Activated CD8-positive, alpha-beta memory T cell treated with anti-CD3 and anti-CD28 coated beads for 4 hours (primary cell): ENCODE data around the gene NES.
A peak's percentile ranks its signal among the peaks of the same experiment; 100 is the strongest.

Experiments
- DNase-seq, 2 donors: peaks; one replicate each; pipeline ENCODE4 v3.0.0-alpha.2; 2020; ENCODE audit warnings: low read depth in 2 of 2

NES gene, protein sequence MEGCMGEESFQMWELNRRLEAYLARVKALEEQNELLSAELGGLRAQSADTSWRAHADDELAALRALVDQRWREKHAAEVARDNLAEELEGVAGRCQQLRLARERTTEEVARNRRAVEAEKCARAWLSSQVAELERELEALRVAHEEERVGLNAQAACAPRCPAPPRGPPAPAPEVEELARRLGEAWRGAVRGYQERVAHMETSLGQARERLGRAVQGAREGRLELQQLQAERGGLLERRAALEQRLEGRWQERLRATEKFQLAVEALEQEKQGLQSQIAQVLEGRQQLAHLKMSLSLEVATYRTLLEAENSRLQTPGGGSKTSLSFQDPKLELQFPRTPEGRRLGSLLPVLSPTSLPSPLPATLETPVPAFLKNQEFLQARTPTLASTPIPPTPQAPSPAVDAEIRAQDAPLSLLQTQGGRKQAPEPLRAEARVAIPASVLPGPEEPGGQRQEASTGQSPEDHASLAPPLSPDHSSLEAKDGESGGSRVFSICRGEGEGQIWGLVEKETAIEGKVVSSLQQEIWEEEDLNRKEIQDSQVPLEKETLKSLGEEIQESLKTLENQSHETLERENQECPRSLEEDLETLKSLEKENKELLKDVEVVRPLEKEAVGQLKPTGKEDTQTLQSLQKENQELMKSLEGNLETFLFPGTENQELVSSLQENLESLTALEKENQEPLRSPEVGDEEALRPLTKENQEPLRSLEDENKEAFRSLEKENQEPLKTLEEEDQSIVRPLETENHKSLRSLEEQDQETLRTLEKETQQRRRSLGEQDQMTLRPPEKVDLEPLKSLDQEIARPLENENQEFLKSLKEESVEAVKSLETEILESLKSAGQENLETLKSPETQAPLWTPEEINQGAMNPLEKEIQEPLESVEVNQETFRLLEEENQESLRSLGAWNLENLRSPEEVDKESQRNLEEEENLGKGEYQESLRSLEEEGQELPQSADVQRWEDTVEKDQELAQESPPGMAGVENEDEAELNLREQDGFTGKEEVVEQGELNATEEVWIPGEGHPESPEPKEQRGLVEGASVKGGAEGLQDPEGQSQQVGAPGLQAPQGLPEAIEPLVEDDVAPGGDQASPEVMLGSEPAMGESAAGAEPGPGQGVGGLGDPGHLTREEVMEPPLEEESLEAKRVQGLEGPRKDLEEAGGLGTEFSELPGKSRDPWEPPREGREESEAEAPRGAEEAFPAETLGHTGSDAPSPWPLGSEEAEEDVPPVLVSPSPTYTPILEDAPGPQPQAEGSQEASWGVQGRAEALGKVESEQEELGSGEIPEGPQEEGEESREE (N-terminal part only)

DNA sequence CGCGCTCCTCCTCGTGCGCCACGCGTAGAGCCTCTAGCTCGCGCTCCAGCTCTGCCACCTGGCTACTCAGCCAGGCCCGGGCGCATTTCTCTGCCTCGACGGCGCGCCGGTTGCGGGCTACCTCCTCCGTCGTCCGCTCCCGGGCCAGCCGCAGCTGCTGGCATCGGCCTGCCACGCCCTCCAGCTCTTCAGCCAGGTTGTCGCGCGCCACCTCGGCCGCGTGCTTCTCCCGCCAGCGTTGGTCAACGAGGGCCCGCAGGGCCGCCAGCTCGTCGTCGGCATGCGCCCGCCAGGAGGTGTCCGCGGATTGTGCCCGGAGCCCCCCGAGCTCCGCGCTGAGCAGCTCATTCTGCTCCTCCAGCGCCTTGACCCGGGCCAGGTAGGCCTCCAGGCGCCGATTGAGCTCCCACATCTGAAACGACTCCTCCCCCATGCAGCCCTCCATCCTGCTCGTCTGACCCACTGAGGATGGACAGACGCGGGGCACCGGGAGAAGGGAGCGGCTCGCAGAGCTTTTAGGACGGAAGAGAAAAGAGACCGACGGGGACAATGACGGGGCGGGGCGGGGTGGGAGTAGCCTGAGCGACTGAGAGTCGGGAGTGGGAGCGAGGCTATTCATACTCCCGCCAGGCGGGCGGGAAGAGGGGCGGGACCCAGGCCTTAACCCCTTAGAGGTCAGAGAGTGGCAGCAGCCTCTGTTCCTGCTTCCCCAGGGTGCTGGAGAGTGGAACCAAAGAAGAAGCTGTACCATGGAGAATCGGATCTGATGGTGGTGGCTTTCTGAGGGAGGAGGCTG is at the start of gene NES:
NES (minus strand) TSS at position 588 of the 796 bp plus-strand sequence; CDS start at position 445, 143 bp downstream.
- no peak for DNase-seq

DNA sequence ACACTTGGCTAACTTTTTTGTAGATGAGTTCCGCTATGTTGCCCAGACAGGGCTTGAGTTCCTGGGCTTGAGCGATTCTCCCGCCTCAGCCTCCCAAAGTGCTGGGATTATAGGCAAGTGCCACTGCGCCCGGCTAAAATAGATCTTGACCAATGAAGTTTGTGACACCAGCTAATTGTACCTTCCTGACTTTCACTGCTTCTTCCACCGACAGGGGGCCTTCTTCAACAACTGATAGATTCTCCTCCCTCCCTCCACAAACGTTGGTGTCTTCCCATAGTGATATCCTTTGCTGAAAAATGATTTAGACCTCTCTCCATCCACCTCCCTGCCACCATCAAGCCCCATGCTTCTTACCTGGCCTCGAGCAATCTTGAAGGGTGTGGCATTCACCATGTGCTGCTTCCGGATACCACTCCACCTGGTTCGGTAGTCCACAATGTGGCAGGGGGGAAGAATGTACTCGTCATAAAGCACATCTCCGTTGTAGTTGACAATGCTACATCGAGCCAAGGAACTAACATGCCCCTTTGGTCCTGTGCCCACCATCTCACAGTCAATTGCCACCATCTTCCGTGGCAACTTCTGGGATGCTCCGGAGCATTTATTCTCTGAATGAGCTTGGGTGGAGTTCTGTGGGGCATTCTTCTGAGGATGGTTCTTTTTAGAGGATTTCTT is 49.5 kb upstream of the NES start:
- no peak for DNase-seq

DNA sequence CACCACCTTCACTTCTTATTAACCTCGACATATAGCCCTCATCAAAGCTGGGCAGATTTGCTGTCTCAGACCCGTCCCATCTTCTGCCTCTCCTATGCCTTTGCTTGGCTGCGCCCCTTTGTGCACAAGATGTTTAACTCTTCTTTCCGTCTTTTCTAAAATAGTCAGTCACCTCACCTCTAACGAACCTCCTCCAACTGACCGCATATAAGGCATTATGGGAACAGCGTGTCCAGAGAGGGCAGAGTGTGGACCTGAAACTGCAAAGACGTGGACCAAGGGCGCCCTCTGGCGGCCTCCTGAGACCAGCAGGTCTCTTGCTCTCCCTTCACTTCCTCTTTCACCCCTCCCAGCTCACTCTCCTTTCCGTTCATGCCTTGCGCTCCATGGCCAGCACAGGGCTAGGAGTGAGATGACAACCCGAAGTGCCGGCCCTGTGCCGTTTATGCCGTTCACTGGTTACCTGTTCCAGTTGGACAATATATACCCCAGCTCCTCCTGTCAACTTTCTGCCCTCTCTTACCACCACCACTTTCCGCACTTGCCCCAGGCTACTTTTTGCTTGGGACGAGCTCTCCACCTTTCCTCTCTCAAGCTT is 48.6 kb upstream of the NES start:
- peak; percentile 55 to 63 for DNase-seq

DNA sequence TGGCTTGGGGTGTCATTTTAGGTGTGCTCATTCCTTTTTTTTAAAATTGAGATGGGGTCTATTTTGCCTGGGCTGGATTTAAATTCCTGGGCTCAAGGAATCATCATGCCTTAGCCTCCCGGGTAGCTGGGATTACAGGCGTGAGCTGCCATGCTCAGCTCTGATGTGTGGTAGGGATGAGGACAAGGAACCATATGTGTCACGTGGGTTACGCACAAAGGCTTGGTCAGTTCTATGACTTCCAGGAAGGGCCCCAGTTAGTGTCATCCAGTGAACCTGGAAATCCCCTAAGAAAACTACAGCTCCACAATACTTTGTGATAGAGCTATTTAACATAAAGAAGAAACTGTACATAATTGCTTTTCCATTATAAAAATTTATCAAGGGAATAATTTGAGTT is 44.3 kb upstream of the NES start:
- DNase-seq = no peak

DNA sequence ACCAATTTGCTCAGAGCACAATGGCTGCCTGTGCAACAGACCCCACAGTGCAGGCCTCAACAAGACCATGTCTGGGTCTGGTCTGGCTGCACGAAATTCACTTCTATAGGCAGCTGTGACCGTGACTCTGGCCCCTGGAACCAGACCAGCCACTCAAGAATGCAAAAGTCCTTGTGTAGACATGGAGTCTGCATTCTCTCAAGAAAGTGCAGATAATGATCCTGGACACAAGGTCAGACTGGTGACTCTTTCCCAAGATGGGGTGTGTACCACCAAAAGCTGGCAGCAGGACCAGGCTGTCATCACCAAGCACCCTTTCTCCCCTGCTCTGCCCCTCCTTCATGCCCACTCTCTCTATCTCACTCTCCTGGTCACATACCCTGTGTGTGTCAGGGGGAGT is 43.9 kb upstream of the NES start:
- DNase-seq = no peak

DNA sequence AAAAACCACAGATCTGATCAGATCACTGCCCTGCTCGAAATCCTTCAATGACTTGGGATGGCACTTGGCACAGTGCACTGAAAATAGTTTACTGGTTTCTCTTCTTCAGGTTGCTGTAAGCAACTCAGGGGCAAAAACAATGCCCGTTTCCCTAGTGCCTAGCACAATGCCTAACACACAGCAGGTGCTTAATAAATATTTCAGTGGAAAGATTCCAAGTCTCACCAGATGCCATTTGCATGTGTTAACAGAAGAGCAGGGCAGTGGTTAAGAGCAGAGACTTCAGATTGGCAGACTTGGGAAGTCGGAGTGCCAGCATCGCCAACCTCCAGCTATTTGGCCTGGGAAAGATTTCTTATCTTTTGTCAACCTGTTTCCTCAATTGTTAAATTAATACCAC is 40.1 kb upstream of the NES start:
- DNase-seq = no peak

DNA sequence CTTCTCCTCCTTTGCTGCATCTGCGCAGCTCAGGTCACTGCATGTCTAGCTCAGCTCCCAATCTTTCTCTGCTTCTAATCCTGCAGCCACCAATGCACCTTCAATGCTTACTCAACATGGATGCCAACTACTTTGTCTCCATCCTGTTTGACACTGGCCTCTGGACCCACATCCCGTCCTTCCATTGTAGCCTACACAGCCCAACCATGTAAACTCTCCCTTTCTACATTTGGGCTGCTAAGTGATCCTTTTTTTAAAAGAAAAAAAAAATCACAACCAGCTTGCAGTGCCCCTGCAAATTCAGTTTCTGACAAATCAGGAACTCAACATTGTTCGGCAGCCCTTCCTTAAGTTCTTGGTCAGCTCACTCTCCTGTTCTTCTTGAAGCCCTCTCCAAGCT is 37.6 kb upstream of the NES start:
- no peak for DNase-seq

DNA sequence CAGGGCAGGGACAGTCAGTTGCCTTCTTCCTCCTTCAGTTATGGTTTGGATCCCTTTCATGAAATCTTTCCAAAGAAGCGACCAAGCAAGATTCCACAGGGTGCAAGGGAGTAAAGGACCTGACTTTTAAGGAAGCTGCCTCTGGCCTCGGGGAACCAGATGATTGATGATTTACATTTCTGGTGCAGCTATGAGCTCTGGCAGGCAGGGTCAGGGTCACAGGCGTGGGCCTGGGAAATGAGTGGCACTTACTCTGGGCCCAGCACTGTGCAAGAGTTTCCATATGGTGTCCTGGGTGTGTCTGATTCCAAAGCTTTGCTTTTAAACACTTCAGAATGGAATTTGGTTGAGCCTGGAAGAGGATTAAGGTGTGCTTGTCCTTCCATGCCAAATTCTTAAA is 35.4 kb upstream of the NES start:
- no peak for DNase-seq

DNA sequence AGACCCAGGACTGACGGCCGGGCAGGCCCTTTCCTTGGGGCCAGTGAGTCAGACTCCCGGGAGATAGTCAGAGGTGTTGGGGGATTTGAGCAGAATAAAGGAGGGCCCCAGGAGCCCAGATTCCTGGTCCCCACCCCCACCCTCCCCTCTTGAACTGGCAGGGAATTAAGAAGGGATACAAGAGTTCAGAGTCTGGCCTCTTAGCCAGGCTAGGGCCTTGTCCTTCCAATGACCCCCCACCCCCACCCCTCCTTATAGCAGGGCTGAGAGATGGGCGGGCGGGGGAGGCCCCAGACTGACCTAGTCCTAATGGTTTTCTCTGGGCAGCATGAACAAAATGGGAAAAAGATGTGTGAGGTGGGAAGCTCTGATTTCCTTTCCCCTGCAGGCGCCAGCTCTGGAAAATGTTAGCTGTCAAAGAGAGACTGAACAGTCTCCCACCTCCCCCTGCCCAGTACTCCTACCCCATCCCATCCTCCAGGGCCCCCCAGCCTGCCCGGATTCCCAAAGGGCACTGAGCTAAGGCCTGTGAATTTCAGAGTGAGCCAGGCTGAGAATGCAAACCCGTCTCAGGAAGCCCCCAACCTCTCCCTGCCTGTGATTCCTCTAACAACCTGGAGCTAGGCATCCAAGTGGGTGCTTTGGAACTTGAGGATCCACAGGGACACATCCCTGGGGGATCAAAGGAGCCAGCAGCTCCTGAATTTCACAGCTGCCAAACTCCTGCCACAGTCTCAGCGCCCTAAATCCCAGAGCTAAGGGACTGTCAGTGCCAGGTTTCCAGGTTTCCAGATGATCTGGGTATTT is 34.0 kb upstream of the NES start:
- no peak for DNase-seq

DNA sequence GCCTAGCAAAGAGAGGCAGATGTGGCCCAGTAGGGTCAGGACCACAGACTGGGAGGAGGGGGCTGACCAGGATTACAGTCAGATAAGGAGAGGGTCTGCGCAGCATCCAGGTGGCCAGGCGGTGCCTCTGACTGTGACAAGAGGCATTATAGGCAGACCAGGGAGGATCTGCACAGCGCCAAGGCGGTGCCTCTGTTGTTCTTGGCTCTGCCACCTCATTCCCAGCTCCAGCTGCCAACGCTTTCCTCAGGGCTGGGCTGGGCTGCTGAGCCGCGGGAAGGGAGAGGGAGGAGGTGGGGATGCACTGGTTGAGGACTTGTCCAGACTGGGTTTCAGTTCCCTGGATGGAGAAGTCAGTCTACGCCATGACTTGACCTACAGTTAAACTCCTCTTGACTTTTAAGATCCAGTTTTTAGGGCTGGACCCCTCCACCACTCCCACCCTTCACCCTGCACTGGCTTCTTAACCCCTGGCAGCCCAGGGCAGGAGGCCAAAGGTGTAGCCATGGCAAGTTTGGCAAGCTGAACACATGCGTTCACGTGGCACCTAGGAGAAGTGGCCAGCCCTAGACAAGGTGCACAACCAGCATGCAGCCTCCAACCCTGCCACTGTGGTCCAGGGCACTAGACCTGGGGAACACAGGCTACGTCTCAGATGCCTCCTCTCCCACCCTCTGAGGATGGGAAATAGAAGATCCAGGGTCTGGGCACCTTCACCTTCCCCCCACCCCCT is 32.7 kb upstream of the NES start:
- DNase-seq = no peak

DNA sequence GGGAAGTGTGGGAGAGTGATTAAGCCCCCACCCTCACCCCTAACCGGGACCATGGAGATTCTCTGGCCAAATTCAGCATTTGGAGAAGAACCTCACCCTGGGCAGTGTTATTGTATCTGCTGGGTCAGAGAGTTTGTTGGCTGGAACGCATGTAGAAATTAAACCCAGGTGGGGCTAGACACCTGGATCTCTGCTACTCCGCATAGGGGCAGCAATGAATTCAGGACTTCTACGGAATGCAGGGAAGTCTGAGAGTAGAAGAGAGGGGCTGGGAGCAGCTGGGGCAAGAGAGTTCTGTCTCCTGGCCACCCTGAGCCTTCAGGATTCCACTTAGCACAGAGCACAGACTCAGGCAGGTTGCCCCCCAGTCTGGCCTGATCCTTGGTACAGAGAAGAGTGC is 31.8 kb upstream of the NES start:
- DNase-seq = no peak

DNA sequence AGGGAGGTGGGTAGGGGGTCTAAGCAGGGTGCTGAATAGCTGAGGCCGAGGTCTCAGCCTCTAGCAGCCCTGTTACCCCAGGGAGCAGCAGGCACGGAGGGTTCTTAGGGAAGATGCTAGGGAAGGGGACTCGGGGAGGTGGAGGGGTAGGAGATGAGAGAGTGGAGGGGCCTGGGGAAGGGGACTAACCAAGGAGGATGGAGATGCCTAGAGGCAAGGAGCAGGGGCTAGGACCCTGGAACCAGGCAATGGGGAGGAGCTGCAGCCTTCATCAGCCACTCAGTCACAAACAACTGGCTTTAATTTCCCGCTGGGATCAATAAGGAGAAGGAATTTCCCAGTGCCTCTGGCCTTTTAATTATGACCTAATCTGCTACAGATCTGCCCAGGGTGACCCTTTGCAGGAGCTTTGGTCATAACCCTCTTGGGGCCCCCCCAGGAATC is 31.0 kb upstream of the NES start:
- DNase-seq = no peak

DNA sequence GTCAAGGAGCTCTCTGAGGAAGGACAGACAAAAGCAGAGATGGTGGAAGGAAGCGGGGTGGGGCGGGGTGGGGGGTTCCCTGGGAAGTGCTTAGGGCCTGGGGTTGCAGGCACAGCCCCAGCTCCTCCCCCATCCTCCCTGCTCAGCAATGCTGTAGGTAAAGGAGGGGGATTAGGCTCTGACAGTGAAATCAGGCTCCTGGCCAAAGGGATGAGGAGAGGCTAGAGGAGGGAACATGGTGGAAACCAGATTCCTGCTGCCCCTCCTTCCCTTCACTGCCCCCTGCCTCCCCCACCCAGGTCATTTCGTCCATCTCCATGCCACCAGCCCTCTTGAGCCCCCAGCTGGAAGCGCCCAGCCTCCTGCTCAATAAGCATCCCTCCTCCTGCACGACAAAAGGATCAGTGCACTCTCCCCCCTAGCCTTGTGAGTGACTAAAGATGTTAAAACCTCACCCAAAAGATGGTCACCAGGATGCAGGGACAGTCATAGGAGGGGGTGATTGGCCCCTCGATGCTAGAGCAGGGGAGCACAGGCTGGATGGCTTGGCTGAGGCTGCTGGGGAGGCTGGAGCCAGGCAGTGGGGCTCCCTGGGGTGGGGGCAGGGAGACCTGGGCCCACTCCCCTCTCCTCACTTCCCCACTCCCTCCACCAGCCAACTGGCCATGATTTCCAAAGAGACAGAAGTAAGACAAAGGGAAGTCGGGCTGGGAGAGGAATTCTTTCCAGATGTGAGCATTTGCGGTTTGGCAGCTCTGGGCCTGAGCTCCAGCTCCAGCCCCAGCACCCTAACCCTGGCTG is 30.4 kb upstream of the NES start:
- no peak for DNase-seq

DNA sequence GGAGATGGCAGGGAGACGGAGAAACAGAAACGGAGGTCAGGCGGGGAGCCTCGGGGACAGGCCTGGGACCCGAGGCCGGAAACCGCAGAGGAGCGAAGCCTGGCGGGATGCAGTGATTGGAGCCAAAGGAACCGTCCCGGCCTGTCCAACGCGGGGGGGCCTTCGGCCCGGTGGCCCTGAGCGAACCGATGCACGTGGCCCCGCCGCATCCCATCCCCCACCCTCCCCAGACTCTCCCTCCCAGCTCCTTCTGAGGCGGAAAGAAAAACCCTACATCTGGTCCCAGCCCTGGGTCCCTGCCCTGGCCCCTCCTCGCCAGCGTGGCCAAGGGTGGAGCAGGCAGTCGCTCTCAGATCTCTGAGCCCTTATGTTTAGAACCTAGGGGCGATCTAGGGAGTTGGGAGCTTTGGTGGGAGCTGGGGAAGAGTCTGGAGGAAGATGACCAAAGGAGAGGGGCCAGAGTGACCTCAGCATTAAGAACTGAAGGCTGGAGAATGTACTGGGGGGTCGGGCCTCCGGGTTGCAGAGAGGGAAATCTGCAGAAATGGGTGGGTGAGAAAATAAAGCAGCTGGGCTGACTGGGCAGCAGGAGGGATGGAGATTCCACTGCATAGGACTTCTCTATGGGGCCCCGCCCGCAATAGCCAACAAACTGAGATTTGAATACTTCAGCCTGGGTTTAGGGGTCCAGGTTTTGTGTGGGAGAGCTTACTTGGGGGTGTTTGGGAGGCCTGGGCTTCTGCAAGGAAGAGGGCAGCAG is 29.6 kb upstream of the NES start:
- no peak for DNase-seq

DNA sequence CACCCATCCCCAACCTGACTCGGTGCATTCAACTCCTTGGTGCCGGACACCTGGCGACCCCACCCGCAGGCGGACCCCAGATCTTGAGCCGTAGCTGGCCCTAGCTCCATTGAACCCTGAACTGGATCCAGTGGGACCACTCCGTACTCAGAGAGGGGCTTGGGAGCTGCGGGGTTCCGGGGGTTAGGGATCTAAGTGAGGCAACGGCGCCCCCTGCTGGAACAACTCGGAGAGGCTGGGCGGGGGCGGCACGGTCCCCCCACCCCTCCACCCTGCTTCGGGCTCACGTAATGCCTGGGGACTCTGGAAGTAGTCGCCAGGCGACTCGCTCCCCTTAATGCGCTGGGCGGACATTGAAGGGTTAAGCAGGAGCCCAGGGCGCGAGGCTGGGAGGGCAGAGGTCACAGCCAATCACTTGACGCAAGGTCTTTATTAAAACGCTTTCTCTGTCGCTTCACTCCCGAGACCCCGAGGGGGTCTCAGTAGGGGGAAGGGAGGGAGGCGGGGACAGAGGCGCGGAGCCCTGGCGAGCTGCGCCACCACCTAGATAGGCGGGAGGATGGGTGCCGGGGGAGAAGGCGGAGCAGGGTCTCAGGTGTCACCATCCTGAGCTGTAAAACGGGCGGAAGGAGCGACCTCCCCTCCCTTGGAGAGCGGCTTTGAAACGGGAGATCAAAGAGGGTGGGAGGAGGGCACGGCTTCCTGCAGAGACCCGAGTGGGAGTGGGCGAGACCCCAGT is 28.9 kb upstream of the NES start:
- peak; percentile 28 to 40 for DNase-seq

DNA sequence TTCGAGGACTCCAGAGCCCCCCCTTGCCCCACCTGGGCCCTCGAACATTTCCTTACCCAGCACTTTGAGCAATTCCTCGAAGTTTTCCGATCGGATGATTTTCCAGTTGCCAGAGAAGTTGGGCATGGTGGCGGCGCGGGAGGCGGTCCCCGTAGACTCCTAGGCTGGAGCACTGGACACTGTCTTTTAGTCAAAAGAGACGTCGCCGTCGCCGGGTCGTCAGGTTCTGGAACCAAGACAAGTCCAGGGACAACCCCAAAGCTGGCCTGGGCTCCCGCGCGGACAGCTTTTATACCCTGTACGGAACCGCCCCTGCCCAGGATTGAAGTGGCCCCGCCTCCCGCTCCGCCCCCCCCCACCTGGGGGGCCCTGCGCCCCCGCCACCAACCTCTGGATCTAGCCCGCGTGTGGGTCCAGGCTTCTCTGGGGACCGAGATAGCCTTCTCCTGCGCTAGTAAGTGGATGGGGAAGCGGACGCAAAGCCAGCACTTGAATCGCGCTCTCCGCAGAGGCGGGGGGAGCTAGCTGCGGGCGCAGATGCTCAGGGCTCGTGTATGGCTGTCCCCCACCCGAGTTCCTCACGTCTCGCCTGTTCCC is 28.2 kb upstream of the NES start, which contains the start of gene CRABP2:
CRABP2 (minus strand) TSS at position 263 of the 597 bp plus-strand sequence; CDS start at position 126, 137 bp downstream.
- DNase-seq = no peak
